Non-pigmented ciliary epithelial cell (primary cell): Measurements from ENCODE around the gene SC5D.

ENCODE experiments used
- DNase-seq: peaks from one replicate; pipeline ENCODE4 v3.0.0-alpha.2; 2010; ENCODE audit warnings: low read depth

The SC5D gene

DNA sequence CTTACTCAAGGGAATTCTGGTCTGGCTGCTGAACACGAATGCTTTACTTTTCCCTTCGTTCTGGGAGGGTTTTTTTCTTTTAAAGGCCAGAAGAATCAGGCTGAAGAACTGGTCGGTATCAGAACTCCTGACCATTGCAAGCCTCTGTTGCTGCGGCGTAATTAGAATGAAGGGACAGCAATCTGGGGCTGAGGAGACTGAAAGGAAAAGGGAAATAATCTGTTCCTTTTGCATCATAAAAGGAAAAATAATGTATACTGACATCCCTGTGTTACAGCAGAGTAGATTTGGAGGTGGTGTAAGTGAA is 670 bp downstream of the SC5D start:
- no peak for DNase-seq

DNA sequence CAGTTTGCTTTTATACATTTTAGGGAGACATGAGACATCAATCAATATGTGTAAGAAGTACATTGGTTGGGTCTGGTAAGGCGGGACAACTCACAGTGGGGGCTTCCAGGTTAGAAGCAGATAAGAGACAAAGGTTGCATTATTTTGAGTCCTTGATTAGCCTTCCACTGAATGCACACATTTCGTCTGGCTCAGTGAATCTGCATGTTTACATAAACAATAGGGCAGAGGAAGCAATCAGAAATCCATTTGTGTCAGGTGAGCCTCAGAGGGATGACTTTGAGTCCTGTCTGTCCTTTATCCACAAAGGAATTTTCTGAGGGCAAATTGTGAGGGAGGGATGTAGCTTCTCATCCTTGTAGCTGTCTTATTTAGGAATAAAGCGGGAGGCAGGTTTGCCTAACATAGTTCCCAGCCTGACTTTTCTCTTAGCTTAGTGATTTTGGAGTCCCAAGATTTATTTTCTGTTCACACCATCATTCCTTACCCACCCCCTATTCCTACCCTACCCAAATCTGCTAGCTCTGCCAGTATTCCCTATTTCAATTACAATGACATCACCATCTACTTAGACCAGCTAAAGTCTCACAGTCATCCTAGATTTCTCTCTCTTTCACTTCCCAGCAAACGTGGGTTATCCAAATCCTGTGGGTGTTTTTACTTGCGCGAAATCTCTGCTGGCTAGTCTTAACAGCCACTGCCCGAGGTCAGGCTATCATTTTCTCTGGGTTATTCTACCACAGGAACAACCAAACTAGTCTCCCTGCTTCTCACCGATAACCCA is 2.9 kb downstream of the SC5D start:
- DNase-seq, result no peak

DNA sequence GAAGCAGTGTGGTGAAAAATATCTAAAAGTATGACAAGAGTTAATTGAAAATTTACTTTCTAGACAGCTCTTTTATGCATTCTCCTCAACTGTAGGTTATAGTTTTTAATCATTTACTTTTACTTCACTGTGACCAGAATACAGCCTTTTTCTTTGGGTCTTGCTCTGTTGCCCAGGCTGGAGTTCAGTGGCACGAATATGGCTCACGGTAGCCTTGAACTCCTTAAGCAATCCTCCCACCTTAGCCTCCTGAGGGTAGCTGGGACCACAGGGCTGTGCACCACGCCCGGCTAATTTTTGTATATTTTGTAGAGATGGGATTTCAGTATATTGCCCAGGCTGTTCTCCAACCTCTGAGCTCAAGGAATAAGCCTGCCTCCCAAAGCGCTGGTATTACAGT is 5.3 kb downstream of the SC5D start:
- DNase-seq, result no peak

DNA sequence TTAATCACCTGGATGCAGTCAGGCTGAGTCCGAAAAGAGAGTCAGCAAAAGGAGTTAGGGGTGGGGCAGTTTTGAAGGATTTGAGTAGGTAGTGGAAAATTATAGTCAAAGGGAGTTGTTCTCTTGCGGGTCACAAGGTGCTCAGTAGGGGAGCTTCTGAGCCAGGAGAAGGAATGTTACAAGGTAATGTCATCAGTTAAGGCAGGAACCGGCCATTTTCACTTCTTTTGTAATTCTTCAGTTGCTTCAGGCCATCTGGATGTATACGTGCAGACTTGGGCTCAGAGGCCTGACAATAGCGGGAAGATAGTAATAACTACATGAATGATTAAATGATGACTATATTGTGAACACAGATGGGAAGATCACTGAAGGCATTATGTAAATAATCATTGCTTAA is 6.2 kb downstream of the SC5D start:
- DNase-seq, result no peak

DNA sequence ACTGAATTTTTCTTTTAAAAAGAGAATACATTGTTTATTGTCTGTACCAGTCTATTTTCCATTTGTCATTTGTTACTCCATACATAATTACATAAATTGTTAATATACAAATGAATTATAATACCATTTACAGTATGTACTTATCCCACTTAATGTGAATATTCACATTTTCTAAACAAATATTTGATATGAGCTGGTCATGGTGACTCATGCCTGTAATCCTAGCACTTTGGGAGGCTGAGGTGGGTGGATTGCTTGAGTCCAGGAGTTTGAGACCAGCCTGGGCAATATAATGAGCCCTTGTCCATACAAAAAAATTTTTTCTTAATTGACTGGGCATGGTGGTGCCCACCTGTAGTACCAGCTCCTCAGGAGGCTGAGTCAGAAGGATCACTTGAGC is 6.8 kb downstream of the SC5D start:
- no peak for DNase-seq

DNA sequence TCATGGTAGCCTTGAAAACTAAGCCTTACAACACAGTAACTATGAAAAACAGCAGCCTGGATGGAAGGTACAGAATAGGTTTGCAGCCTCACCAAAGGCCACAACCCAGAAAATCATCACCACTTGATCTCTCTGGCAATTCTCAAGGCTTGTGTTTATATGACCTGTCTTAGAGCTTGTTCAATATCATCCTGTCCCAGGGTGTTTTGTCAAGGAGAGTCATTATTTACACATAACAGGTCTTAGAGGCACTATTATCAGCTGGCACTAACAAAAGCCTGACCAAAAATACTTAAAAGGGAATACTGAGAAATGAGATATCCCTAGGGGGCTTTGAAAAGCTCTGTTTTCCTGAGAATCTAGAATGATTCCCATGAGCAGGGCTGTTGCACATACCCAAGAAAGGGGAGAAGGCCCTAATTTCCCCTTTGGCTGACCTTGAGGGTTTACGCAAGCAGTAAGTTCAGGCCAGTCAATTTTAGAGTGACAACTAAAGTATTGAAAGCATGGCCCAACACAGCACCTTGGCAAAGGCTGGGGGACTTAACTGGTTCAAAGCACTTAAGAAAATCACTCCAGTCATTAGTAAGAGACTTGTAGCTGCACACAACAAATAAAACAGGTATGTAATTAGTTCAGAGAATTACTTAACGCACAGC is 7.9 kb downstream of the SC5D start:
- no peak for DNase-seq

DNA sequence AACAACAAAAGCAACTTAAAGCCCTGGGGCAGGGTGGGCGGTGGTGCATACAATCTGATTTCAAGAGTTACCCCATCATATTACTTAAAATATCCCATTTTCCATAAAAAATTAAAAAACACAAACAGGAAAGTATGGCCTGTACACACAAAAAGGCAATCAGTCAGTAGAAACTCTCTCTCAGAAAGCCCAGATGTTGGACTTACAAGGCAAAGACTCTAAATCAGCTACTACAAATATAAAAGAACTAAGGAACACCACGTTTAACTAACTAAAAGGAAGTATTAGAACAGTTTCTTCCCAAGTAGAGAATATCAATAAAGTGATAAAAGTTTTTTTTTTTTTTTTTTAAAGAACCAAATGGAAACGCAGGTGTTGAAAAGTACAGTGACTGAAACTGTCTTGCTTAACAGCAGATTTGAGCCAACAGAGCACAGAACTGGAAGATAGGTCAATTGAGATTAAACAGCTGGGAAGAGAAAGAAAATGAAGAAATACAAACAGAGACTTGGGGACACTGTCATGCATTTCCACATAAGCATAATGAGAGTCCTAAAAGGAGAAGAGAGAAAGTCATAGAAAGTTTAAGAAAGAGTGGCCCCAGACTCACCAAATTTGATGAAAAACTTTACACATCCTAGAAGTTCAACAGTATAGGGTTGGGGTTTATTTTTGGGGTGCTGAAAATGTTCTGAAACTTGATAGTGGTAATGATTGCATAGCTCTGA is 8.6 kb downstream of the SC5D start:
- DNase-seq, result no peak

DNA sequence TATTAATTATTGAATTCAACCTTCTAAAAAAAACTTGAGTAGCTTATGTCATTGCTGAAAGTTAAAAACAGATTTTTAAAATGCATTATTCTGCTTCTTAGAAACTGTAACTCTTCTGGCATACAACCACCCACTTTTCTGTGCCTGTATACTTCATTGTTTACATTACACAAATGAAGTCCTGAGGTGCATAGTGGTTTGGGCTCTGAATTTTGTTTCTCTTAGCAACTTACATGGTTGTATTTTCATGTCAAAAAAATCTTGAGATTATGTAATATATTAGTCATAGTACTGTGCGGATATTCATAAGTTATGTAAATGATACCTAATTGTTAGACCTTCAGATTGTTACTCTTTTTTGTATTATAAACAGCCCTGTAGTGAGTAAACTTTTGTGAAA is 12.2 kb downstream of the SC5D start:
- DNase-seq, result no peak

DNA sequence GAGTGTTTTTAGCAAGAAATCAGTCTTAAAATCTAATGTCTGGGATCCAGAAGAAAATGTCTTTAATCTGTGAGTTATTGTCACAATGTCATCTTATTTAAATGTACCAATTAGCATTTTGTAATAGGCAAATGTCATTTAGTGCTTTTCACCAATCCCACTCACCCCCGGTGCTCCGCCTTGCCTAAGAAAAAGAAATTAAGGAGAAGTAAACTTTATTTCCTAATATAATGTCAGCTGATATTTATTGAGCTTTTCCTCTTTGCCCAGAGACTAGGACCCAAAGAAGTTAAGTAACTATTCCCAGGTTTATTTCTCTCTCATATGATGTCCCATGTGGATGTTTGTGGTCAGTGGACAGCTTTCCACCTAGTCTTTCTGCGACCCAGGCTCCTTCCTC is 16.2 kb downstream of the SC5D start:
- DNase-seq, result no peak

DNA sequence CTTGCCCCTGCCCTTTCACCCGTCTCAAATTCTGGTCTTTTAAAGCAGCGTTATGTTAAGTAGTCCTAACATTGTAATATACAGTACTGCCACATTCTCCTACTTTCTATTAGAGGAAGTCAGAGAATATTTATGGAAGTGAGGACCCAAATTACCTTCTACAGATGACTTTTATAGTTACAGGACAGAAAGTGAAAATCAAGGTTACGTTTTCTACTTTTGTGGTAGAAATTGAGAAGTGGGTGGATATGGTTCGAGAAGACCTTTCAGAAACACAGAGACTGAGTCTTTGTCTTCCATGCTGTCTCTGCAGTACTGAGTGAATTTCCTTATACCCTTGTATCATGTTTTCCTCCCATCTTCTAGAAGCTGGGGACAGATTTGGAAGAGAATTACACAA is 17.1 kb downstream of the SC5D start:
- no peak for DNase-seq

DNA sequence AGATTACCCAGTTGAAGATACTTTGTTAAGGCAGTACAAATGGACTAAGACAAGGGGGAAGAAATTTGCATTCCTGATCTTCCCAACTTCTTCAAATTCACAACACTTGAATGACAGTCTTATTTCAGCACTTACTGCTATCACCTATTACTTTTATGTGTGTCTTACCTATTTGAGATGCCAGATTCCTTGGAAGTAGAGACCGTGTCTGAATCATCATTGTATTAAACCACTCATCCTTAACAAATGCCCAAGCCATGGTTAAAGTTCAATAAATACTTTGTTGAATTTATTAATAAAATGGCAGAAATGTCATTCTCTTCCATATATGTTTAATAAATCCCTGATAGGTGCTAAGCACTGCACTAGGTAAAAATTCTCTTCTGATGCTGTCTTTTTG is 18.3 kb downstream of the SC5D start:
- DNase-seq, result no peak

DNA sequence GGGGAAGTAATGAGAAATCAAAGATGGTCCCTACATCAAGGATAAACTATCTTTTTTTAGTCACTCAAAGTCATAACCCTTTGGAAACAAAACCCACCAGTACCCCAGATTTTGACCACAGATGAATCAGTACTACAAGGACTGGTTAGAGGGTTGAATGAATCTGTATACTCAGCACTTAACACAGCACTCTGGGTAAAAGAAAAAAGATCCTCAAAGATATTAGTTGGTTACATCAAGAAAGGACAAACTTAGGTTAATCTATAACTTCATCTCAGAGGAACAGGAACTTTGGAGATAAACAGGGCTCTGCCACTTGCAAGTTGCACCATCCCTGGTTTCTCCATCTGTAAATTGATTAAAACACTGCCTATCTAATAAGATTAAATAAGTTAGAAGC is 18.8 kb downstream of the SC5D start:
- DNase-seq, result no peak

DNA sequence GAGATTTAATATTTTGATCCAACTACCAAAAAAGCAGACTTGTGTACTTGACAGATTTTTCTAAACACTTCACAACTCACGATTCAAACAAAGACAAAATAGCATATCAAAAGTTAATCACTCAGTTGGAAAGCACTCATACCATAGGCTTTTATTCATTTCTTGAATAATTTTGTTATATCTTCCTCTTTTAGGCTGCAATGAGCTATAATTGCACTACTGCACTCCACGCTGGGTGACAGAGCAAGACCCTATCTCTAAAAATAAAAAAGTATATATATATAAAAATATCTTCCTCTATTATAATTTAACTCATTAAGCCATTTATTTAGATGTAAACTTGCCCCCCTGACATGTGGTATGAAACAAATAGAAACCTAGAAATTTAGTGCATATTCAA is 19.9 kb downstream of the SC5D start:
- DNase-seq, result no peak

DNA sequence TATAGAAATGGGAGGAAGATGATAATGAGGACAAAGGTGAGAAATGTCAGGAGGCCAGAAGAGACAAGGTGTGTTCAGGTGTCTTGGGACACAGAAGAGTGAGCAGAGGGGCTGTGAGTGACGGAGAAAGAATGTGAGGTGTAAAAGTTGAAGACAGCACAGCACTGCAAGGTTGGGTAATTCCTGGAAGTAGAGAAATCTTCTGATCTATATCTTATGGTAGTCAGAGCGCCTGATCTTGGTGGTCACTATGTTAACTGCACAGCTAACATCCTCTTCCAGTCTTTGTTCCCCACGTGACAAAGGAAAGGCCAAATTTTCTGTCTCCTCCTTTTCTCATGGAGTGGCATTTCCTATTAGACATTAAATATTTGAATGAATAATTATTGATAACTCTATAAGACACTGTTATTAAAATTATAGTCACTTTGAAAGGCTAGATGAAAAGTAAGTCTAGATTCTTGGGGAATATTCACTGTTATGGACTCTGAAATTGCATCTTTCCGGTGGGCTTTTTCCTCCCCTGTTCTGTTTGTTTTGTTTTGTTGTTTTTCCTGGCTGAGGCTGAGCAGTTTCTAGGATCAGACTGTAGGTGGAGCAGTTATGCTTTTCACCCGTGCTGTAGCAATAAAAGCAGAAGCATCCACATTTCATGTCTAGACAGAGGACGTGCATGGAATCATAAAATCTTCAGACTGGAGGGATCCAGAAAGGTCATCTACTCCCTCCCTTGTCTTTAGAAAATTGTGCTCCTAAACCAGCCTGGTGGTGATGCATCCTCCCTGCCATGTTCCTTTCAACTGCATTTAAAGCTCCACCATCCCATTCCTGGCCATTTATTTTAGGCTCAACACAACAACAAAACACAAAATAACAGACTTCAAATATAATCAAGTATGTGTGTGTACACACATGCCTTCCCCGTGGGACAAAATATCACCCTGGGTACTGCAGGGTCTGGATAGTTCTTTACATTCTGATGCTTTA is 26.6 kb downstream of the SC5D start:
- peak; percentile 15 for DNase-seq

DNA sequence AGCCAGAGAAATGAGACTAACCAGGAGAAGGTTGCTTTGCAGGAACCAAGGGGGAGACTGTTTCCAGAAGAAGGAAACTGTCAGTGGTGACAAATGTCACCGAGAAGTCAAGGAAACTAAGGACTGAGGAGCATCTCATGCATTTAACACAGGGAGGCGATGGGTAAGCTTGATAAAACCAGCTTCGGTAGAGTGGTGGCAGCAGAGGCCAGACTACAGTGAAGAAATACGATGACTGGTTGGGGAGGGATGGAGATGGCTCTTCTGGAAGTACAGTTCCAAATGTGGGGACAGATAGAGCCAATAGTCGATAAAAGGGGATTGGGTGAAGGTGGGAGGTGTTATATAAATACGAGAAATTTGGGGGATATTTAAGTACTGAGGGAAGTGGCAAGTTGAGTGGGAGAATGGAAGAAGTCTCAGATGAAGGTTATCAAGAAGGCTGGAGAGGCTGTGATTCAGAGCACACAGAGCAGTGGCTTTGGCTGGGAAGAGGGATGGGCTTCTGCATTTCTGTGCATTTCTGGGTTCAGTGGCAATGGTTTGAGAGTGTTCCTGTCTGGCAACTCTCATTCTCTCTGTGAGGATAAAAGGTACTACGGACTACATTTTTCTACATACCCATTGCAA is 29.2 kb downstream of the SC5D start:
- no peak for DNase-seq

DNA sequence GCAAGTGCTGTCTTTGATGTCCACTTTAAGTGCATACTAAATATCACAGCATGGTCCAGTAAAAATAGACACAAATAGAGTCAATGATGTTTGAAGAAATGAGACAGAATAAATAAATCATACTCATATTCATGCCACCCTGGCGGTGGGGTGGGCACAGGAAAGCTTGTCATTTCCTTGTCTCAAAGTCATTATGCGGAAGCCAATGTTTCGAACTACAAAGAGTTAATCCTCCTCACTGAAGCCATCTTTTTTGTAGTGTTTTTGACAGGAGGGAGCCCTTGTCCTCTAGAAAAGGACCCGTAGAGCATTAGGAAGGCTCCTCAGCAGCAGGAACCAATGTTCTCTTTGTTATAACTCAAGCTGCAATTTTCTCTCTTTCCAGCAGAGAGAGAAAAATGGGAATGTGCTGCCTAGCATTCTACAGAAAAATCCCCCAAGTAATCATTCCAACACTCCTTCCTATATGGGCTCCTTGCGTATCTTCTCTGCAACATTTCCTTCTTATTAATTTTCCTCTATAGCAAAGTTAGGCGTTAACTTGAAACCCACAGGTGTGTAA is 30.6 kb downstream of the SC5D start:
- no peak for DNase-seq

DNA sequence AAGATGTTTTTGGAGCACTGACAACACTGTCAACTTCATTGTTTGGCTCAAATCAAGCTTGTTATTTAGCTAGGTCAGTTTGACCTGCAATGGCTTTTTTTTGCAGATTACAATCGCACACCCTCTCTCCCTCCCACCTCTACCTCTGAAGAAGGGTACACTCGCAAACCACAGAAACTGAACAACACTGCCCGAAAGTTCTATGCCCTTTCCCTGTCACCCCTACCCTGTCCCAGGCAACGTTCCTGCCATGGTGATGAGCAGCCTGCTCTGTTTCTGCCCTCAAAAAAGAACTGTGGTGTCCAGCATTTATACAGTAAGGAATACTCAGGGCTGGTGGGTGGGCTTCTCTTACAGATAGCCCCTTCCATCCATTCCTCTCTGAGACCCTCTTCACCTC is 33.7 kb downstream of the SC5D start:
- no peak for DNase-seq

DNA sequence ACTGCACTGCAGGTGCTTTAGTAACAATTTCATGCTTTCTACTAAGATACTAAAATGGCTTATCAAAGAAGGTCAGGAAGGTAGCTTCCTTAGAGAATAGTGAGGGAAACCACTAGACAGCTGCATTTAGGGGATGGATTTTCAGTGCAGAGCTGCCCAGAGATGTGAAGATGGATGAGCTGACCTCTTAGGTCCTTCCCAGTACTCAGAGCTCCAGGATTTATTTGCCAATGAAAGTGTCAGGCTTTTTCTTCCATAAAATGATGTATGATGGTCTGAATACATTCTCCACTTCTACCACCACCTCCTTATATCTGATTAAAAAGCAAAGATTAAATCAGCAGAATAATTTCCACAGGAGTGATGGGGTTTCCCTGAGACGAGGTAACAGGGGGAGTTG is 35.0 kb downstream of the SC5D start:
- no peak for DNase-seq

DNA sequence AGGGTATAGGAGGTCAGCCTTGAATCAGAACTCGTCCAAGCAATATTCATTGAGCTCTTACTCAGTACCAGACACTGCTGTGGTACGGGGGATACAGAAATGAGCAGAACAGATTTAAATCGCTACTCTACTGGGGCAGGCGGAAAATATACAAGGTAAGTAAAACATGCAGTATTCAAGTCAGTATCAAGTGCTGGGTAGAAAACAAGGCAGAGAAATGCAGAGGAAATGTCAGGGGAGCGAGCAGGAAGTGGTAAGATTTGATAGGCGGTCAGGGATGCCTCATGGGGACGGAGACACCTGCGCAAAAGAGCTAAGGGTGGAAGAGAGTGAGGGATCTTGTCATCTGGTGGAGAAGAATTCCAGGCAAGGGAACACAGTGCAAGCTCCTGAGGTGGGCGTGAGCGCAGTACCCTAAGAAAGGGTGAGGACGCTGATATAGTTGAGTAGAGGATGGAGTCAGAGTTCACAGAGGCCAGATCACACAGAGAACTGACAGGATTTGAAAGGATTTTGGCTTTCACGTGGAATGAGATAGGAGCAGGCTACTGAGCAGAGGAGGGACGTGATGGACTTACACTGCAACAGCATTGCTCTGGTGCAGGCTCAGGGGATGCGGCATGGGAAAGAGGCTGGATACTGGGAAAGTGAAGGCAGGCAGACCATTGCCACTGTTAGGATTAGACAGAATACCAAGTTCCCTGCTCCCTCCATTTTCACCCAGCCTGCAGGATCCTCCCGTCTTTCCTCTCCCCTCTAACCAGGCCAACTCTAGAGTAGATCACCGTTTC is 35.8 kb downstream of the SC5D start:
- DNase-seq, result no peak

DNA sequence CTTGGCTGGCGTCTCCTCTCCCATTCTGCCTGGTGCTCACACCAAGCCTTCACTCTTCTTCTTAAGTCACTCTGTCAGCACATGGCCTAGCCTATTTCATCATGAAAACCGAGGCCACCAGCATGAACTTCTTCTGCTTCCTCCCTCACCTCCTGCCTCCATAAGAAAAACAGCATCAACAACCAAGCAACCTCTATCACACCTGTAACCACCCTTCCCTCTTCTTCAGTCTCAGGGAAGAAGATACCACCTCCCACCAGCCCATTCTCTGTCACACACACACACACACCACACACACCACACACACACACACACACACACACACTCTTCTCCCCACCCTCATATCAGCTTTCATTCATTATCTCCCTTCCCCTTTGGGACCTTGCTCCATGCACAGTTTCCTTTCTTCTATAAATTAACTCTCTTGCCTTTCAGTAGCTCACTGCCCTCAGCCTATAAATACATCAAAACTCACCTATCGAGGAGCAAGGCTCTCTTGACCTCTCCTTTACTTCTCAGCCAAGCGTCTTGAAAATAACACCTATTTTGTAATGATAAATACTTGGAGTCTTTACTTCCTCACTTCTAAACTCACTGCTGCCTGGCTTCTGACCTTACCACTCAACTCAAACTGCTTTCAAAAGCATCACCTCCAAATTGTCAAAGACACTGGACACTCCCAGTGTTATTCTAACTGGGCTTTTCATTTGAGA is 36.6 kb downstream of the SC5D start:
- DNase-seq, result no peak
